ENCODE results near the gene REN. TPM values are rescaled to one million over a fixed set of nuclear protein-coding genes. Genes with fewer than 3 reads are reported as not detected.

REN gene
- total and polyA plus RNA-seq, 4 donors, result 0.05 to 0.25 (median 0.15) TPM; not detected in 1

- TF ChIP-seq NR2F2 (IDR thresholded peaks at IDR 0.05) (peak; percentile 11), HNF4A (conservative IDR thresholded peaks at IDR 0.05) (no peak)
- Histone ChIP-seq H3K9ac (ENCODE audit: low read depth in 1 of 2, low read length in 2 of 2) (no peak overlapping the region), H3K36me3 (ENCODE audit: control insufficient read depth in 4 of 4, insufficient read depth in 3 of 4, low read depth in 1 of 4, low read length in 3 of 4) (no peaks in the 10 kb centered on the region), H3K9me3 (ENCODE audit: control insufficient read depth in 4 of 4, low read length in 3 of 4) (no peaks in the 10 kb centered on the region), H3K4me1 (ENCODE audit: control insufficient read depth in 4 of 4, insufficient read depth in 4 of 4, low read length in 3 of 4) (peaks cover 0 to 10% (median 4%) of the 10 kb centered on the region in 4 donors), H3K27me3 (ENCODE audit: control insufficient read depth in 4 of 4, insufficient read depth in 4 of 4, low read length in 3 of 4) (no peaks in the 10 kb centered on the region), H3K4me3 (ENCODE audit: low read depth in 1 of 3, low read length in 3 of 3) (no peak overlapping the region), H3K27ac (ENCODE audit: low read depth in 1 of 2, low read length in 2 of 2) (no peak overlapping the region)
- WGBS, result 77% methylated on average over 21 of the region's 21 CpGs
- no peak for DNase-seq (ENCODE audit: low spot score)
These were observed 57.6 kb downstream of the REN start for GRCh38 chr1:204108312-204109141.

- no peaks in the 10 kb centered on the region for H3K36me3 ChIP-seq (ENCODE audit: control insufficient read depth in 4 of 4, insufficient read depth in 3 of 4, low read depth in 1 of 4, low read length in 3 of 4)
- peaks cover 0 to 14% (median 8%) of the 10 kb centered on the region in 4 donors for H3K4me1 ChIP-seq (ENCODE audit: control insufficient read depth in 4 of 4, insufficient read depth in 4 of 4, low read length in 3 of 4)
- H3K9ac ChIP-seq (ENCODE audit: low read depth in 1 of 2, low read length in 2 of 2), result no peak overlapping the region
- no peaks in the 10 kb centered on the region for H3K9me3 ChIP-seq (ENCODE audit: control insufficient read depth in 4 of 4, low read length in 3 of 4)
- H3K4me3 ChIP-seq (ENCODE audit: low read depth in 1 of 3, low read length in 3 of 3), result no peak overlapping the region
- no peak overlapping the region for H3K27ac ChIP-seq (ENCODE audit: low read depth in 1 of 2, low read length in 2 of 2)
- DNase-seq (ENCODE audit: low spot score), result no peak
- WGBS, result 96% methylated on average over 2 of the region's 2 CpGs
- no peak for TF ChIP-seq CTCF (IDR thresholded peaks at IDR 0.05; ENCODE audit: low read depth, low read length, missing input control)
- TF ChIP-seq GABPA (IDR thresholded peaks at IDR 0.05 in 1 of 2, conservative IDR thresholded peaks at IDR 0.05 in 1 of 2), result no peak
- no peak for TF ChIP-seq EGR1 (IDR thresholded peaks at IDR 0.05; ENCODE audit: low read depth in 2 of 2)
- no peak for TF ChIP-seq YY1 (IDR thresholded peaks at IDR 0.05)
- TF ChIP-seq FOXA1 (IDR thresholded peaks at IDR 0.05), result no peak
- no peak for TF ChIP-seq RAD21 (IDR thresholded peaks at IDR 0.05)
- no peak for TF ChIP-seq NR2F2 (IDR thresholded peaks at IDR 0.05)
- no peak for TF ChIP-seq JUND (IDR thresholded peaks at IDR 0.05)
- H3K27me3 ChIP-seq (ENCODE audit: control insufficient read depth in 4 of 4, insufficient read depth in 4 of 4, low read length in 3 of 4), result no peaks in the 10 kb centered on the region
These were observed 58.2 kb downstream of the REN start for GRCh38 chr1:204107892-204108291.

DNA sequence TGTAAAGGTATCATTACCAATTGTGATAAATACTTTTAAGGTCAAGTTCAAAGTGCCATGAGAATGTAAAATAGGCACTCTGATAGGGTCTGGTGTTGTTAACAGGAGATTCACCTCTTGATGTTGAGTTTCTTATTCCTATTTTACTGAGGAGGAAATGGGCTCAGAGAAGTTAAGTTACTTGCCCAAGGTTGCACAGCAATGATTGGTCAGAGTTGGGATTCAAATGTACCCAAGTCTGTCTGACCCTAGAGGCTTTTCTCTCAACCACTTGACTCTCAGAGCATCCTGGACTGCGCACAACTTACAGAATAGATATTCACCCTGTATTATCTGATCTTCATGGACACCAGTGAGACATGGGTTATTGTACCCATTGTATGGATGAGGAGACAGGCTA, 59.3 kb downstream of the REN start:
- Histone ChIP-seq H3K9ac (ENCODE audit: low read depth in 1 of 2, low read length in 2 of 2) (no peak overlapping the region), H3K4me3 (ENCODE audit: low read depth in 1 of 3, low read length in 3 of 3) (no peak overlapping the region), H3K27me3 (ENCODE audit: control insufficient read depth in 4 of 4, insufficient read depth in 4 of 4, low read length in 3 of 4) (no peaks in the 10 kb centered on the region), H3K36me3 (ENCODE audit: control insufficient read depth in 4 of 4, insufficient read depth in 3 of 4, low read depth in 1 of 4, low read length in 3 of 4) (no peaks in the 10 kb centered on the region), H3K4me1 (ENCODE audit: control insufficient read depth in 4 of 4, insufficient read depth in 4 of 4, low read length in 3 of 4) (peaks cover 9 to 24% (median 18%) of the 10 kb centered on the region in 4 donors), H3K9me3 (ENCODE audit: control insufficient read depth in 4 of 4, low read length in 3 of 4) (no peaks in the 10 kb centered on the region), H3K27ac (ENCODE audit: low read depth in 1 of 2, low read length in 2 of 2) (no peak overlapping the region)
- no peak for DNase-seq (ENCODE audit: low spot score)
- 92% methylated on average over 1 of the region's 1 CpG for WGBS
- TF ChIP-seq NR2F2 (IDR thresholded peaks at IDR 0.05) (no peak), HNF4G (IDR thresholded peaks at IDR 0.05) (no peak), EGR1 (IDR thresholded peaks at IDR 0.05; ENCODE audit: low read depth in 2 of 2) (no peak), RXRA (IDR thresholded peaks at IDR 0.05) (no peak), GABPA (IDR thresholded peaks at IDR 0.05 in 1 of 2, conservative IDR thresholded peaks at IDR 0.05 in 1 of 2) (no peak), TAF1 (conservative IDR thresholded peaks at IDR 0.05) (no peak), CTCF (IDR thresholded peaks at IDR 0.05; ENCODE audit: low read depth, low read length, missing input control) (no peak), ATF3 (IDR thresholded peaks at IDR 0.05) (no peak), HNF4A (conservative IDR thresholded peaks at IDR 0.05) (no peak), FOXA2 (IDR thresholded peaks at IDR 0.05) (no peak), ZBTB33 (IDR thresholded peaks at IDR 0.05) (no peak), SP1 (IDR thresholded peaks at IDR 0.05) (no peak), YY1 (IDR thresholded peaks at IDR 0.05) (no peak), FOXA1 (IDR thresholded peaks at IDR 0.05) (no peak)
- TF ChIP-seq, protein P1, sequence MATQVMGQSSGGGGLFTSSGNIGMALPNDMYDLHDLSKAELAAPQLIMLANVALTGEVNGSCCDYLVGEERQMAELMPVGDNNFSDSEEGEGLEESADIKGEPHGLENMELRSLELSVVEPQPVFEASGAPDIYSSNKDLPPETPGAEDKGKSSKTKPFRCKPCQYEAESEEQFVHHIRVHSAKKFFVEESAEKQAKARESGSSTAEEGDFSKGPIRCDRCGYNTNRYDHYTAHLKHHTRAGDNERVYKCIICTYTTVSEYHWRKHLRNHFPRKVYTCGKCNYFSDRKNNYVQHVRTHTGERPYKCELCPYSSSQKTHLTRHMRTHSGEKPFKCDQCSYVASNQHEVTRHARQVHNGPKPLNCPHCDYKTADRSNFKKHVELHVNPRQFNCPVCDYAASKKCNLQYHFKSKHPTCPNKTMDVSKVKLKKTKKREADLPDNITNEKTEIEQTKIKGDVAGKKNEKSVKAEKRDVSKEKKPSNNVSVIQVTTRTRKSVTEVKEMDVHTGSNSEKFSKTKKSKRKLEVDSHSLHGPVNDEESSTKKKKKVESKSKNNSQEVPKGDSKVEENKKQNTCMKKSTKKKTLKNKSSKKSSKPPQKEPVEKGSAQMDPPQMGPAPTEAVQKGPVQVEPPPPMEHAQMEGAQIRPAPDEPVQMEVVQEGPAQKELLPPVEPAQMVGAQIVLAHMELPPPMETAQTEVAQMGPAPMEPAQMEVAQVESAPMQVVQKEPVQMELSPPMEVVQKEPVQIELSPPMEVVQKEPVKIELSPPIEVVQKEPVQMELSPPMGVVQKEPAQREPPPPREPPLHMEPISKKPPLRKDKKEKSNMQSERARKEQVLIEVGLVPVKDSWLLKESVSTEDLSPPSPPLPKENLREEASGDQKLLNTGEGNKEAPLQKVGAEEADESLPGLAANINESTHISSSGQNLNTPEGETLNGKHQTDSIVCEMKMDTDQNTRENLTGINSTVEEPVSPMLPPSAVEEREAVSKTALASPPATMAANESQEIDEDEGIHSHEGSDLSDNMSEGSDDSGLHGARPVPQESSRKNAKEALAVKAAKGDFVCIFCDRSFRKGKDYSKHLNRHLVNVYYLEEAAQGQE (IDR thresholded peaks at IDR 0.05), result no peak

All from liver (tissue), 9 donors.